ENCODE measurements around the gene ENTPD5.

The ENTPD5 gene, protein sequence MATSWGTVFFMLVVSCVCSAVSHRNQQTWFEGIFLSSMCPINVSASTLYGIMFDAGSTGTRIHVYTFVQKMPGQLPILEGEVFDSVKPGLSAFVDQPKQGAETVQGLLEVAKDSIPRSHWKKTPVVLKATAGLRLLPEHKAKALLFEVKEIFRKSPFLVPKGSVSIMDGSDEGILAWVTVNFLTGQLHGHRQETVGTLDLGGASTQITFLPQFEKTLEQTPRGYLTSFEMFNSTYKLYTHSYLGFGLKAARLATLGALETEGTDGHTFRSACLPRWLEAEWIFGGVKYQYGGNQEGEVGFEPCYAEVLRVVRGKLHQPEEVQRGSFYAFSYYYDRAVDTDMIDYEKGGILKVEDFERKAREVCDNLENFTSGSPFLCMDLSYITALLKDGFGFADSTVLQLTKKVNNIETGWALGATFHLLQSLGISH

DNA sequence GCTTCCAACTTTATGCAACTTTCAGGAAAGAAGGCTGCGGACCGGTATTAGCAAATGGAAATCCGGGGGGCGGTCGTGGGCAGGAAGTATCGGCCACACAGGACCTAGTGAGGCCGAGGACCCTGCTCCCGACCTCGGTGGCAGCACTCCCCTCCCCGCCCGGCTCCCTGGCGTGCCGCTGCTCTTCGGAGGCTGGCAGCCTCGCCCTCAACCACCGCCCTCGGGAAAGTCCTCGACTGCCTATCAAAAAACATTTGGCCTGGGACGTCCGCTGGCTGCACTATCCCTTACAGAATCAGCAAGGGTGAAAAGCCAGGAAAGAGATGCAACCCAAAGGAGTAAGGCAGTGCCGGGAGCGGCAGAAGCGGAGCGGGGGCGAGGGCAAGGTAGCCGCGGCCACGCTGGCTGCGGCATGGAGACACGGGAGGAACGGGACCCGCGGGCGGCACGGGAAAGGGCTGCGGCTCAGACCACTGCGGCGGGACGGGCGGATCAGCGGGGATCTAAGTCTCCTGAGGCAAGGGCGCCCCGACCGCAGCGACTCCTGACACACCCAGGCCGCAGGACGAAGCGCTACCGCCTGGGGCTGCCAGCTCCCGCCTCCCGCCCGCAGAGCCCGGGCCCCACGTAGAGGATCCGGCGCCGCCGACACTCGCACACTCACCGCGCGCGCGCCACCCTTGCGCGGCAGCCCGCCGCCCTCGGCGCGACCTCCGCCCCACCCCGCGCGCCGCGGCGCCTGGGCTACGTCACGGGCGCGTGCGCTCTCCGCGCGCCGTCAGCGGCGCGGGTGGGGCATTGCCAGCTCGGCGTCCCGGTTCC lies at the start of gene ENTPD5, which contains the start of gene BBOF1:
Gene ENTPD5 (minus strand): TSS at position 703 of the 822 bp plus-strand sequence. CDS start 31,186 bp downstream, outside the sequence.
Gene BBOF1 (plus strand): TSS at position 764 of the 822 bp plus-strand sequence. CDS start 130 bp downstream, outside the sequence.
- Histone ChIP-seq H3K4me3 (ENCODE audit: insufficient read depth, low read length, poor library complexity, severe bottlenecking) (peak within 1 kb of the TSS; percentile 85), H4K20me1 (ENCODE audit: low read depth, low read length) (no peaks in the 10 kb centered on the region), H3K36me3 (ENCODE audit: low read length) (no peaks in the 10 kb centered on the region), H3K9ac (ENCODE audit: low read length) (peak within 1 kb of the TSS; percentile 91), H3K79me2 (ENCODE audit: insufficient read depth, low read length) (no peaks in the 10 kb centered on the region), H3K27me3 (ENCODE audit: low read length) (no peaks in the 10 kb centered on the region), H3F3A (ENCODE audit: insufficient read depth) (0 out of 2 replicates have a peak, but pooled peaks cover 7% of the 10 kb centered on the region), H2AFZ (ENCODE audit: low read depth, low read length, severe bottlenecking) (peak within 1 kb of the TSS; percentile 84), H3K9me2 (replicated peaks; ENCODE audit: insufficient read depth, low read length) (no peaks in the 10 kb centered on the region), H3K27ac (ENCODE audit: low read depth, low read length) (peak within 1 kb of the TSS; percentile 36), H3K4me2 (ENCODE audit: low read depth, low read length, poor library complexity, severe bottlenecking) (peak within 1 kb of the TSS; percentile 71), H3K9me3 (ENCODE audit: insufficient read depth, low read length) (no peaks in the 10 kb centered on the region)
- TF ChIP-seq EZH2phosphoT487 (conservative IDR thresholded peaks at IDR 0.05; ENCODE audit: low read length), result no peak
- TF ChIP-seq, protein P1, sequence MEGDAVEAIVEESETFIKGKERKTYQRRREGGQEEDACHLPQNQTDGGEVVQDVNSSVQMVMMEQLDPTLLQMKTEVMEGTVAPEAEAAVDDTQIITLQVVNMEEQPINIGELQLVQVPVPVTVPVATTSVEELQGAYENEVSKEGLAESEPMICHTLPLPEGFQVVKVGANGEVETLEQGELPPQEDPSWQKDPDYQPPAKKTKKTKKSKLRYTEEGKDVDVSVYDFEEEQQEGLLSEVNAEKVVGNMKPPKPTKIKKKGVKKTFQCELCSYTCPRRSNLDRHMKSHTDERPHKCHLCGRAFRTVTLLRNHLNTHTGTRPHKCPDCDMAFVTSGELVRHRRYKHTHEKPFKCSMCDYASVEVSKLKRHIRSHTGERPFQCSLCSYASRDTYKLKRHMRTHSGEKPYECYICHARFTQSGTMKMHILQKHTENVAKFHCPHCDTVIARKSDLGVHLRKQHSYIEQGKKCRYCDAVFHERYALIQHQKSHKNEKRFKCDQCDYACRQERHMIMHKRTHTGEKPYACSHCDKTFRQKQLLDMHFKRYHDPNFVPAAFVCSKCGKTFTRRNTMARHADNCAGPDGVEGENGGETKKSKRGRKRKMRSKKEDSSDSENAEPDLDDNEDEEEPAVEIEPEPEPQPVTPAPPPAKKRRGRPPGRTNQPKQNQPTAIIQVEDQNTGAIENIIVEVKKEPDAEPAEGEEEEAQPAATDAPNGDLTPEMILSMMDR (IDR thresholded peaks at IDR 0.05; ENCODE audit: insufficient read depth, low read length, poor library complexity, severe bottlenecking), result no peak

DNA sequence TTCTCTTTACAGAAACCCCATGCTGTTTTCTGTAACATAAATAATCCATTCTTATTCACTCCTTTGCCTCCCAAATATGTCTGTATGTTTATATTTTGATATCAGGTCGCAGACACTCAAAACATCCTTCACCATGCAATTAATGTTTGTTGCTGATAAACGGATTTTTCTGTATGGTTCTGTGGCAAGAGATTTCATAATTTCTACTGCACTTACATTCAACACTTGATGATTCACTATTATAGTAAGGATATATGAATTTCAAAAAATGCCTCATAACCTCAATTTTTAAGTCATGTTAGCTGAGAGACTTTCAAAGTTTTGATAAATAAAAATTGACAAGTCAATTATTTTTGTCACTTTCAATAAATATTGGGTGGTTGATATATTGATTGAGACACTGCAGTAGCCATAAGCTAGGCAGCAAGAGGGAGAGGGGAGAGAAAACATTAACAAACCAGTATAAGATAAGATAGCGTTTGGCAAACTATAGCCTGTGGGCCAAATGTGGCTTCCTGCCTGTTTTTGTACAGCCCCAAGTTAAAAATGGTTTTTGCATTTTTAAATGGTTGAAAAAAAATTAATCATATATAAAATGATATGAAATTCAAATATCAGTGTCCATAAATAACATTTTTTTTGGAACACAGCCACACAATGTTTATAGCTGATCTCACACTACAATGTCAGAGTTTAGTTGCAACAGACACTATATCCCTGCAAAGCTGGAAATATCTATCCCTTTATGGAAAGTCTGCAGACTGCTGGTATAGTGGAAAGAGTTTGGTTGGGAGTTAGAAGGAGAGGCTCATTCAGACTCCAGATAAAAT lies 46.9 kb upstream of the ENTPD5 start:
- H3K9me3 ChIP-seq (ENCODE audit: insufficient read depth, low read length), result no peaks in the 10 kb centered on the region
- H3F3A ChIP-seq (ENCODE audit: insufficient read depth), result no peaks in the 10 kb centered on the region
- no peak overlapping the region for H3K9ac ChIP-seq (ENCODE audit: low read length)
- no peaks in the 10 kb centered on the region for H3K36me3 ChIP-seq (ENCODE audit: low read length)
- no peak overlapping the region for H2AFZ ChIP-seq (ENCODE audit: low read depth, low read length, severe bottlenecking)
- H4K20me1 ChIP-seq (ENCODE audit: low read depth, low read length), result no peaks in the 10 kb centered on the region
- H3K27ac ChIP-seq (ENCODE audit: low read depth, low read length), result no peak overlapping the region
- H3K79me2 ChIP-seq (ENCODE audit: insufficient read depth, low read length), result no peaks in the 10 kb centered on the region
- TF ChIP-seq, protein P1 (IDR thresholded peaks at IDR 0.05; ENCODE audit: insufficient read depth, low read length, poor library complexity, severe bottlenecking), result no peak
- TF ChIP-seq EZH2phosphoT487 (conservative IDR thresholded peaks at IDR 0.05; ENCODE audit: low read length), result no peak
- no peak overlapping the region for H3K4me3 ChIP-seq (ENCODE audit: insufficient read depth, low read length, poor library complexity, severe bottlenecking)
- H3K9me2 ChIP-seq (replicated peaks; ENCODE audit: insufficient read depth, low read length), result no peaks in the 10 kb centered on the region
- H3K27me3 ChIP-seq (ENCODE audit: low read length), result no peaks in the 10 kb centered on the region
- no peak overlapping the region for H3K4me2 ChIP-seq (ENCODE audit: low read depth, low read length, poor library complexity, severe bottlenecking)

DNA sequence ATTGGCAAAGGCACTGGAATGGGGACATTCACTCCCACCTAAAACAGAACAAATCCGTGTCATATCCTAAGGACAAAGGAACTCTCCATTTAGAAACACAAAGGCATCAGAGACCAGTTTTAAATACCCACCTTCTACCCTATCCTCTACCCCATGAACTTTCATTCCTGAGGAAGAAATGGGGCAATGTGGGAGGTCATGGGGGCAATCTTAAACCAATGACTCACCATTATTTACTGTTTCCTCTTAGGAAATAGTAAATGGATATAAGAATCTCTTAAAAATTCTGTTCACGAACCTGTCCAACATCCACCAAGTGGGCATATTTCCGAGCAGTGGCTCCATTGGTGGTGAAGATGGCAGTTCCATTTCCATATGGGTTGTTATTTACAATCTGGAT lies 45.8 kb upstream of the ENTPD5 start:
- Histone ChIP-seq H3K9me3 (ENCODE audit: insufficient read depth, low read length) (no peaks in the 10 kb centered on the region), H3K36me3 (ENCODE audit: low read length) (no peaks in the 10 kb centered on the region), H2AFZ (ENCODE audit: low read depth, low read length, severe bottlenecking) (no peak overlapping the region), H3K27ac (ENCODE audit: low read depth, low read length) (no peak overlapping the region), H4K20me1 (ENCODE audit: low read depth, low read length) (no peaks in the 10 kb centered on the region), H3K9me2 (replicated peaks; ENCODE audit: insufficient read depth, low read length) (no peaks in the 10 kb centered on the region), H3K27me3 (ENCODE audit: low read length) (no peaks in the 10 kb centered on the region), H3K4me3 (ENCODE audit: insufficient read depth, low read length, poor library complexity, severe bottlenecking) (no peak overlapping the region), H3K4me2 (ENCODE audit: low read depth, low read length, poor library complexity, severe bottlenecking) (no peak overlapping the region), H3K9ac (ENCODE audit: low read length) (no peak overlapping the region), H3K79me2 (ENCODE audit: insufficient read depth, low read length) (no peaks in the 10 kb centered on the region), H3F3A (ENCODE audit: insufficient read depth) (no peaks in the 10 kb centered on the region)
- TF ChIP-seq, protein P1 (IDR thresholded peaks at IDR 0.05; ENCODE audit: insufficient read depth, low read length, poor library complexity, severe bottlenecking), result no peak
- no peak for TF ChIP-seq EZH2phosphoT487 (conservative IDR thresholded peaks at IDR 0.05; ENCODE audit: low read length)
